RWPE2 (cell line): ENCODE results near the gene LEP.
A peak's percentile ranks its signal among the peaks of the same experiment; 100 is the strongest.

ENCODE experiments used
- ATAC-seq: fragments of 200-7000 bp; cut with Tn5 transposase; 3 replicates; pipeline ENCODE4 v1.9.1; 2021; ENCODE audit warnings: low read depth
- DNase-seq: peaks from one replicate; pipeline ENCODE4 v3.0.0-alpha.2; 2020; ENCODE audit warnings: low spot score
- H3K27ac ChIP-seq: fragments of 450-650 bp; 2 replicates; pipeline ENCODE4 v1.5.1; 2017; ENCODE audit warnings: mild to moderate bottlenecking; ENCODE audit not compliant: poor library complexity, severe bottlenecking
- H3K27me3 ChIP-seq: fragments of 250-450 bp; sonication (Bioruptor Pico); 2 replicates; pipeline ENCODE4 v1.5.1; 2021; ENCODE audit warnings: mild to moderate bottlenecking, moderate library complexity; ENCODE audit not compliant: insufficient read depth, poor library complexity, severe bottlenecking
- H3K36me3 ChIP-seq: fragments of 250-450 bp; sonication (Bioruptor Pico); 2 replicates; pipeline ENCODE4 v1.5.1; 2020; ENCODE audit warnings: low read depth, mild to moderate bottlenecking, moderate library complexity
- H3K4me1 ChIP-seq: fragments of 250-450 bp; sonication (Bioruptor Pico); 2 replicates; pipeline ENCODE4 v1.5.1; 2021; ENCODE audit warnings: mild to moderate bottlenecking, moderate library complexity; ENCODE audit not compliant: insufficient read depth, poor library complexity, severe bottlenecking
- H3K4me3 ChIP-seq: fragments of 250-450 bp; sonication (Bioruptor Pico); 2 replicates; pipeline ENCODE4 v1.5.1; 2021; ENCODE audit warnings: mild to moderate bottlenecking, moderate library complexity; ENCODE audit not compliant: severe bottlenecking
- H3K9me3 ChIP-seq: fragments of 250-450 bp; sonication (Bioruptor Pico); 2 replicates; pipeline ENCODE4 v1.5.1; 2021; ENCODE audit warnings: mild to moderate bottlenecking, moderate library complexity; ENCODE audit not compliant: severe bottlenecking
- CTCF ChIP-seq: fragments of 450-650 bp; IDR thresholded peaks from one replicate; pipeline ENCODE4 v1.5.1; 2017; ENCODE audit warnings: mild to moderate bottlenecking, moderate library complexity; ENCODE audit not compliant: poor library complexity, severe bottlenecking

Gene LEP

GRCh38 chr7:128274246-128274883 lies 33.3 kb downstream of the LEP start:
- no peak overlapping the region for H3K27ac ChIP-seq
- no peak for TF ChIP-seq CTCF
- no peak overlapping the region for H3K4me3 ChIP-seq
- DNase-seq: peak; percentile 20
- no peaks in the 10 kb centered on the region for H3K4me1 ChIP-seq
- ATAC-seq: no peak
- no peaks in the 10 kb centered on the region for H3K27me3 ChIP-seq
- no peaks in the 10 kb centered on the region for H3K36me3 ChIP-seq
- no peaks in the 10 kb centered on the region for H3K9me3 ChIP-seq

- no peak overlapping the region for H3K4me3 ChIP-seq
- TF ChIP-seq CTCF: no peak
These were observed 34.0 kb downstream of the LEP start for GRCh38 chr7:128274884-128275603.

GRCh38 chr7:128275681-128276080 lies 34.6 kb downstream of the LEP start:
- Histone ChIP-seq H3K9me3 (no peaks in the 10 kb centered on the region), H3K27me3 (no peaks in the 10 kb centered on the region), H3K36me3 (no peaks in the 10 kb centered on the region), H3K4me1 (no peaks in the 10 kb centered on the region), H3K27ac (no peak overlapping the region), H3K4me3 (no peak overlapping the region)
- no peak for ATAC-seq
- peak; percentile 35 for DNase-seq
- no peak for TF ChIP-seq CTCF

More at GRCh38 chr7:128274884-128275603, 34.0 kb downstream of the LEP start:
- H3K9me3 ChIP-seq: no peaks in the 10 kb centered on the region
- peak; percentile 12 for DNase-seq
- no peaks in the 10 kb centered on the region for H3K27me3 ChIP-seq
- H3K27ac ChIP-seq: no peak overlapping the region
- no peaks in the 10 kb centered on the region for H3K4me1 ChIP-seq
- no peak for ATAC-seq
- no peaks in the 10 kb centered on the region for H3K36me3 ChIP-seq

- DNase-seq: no peak
- TF ChIP-seq CTCF: no peak
- H3K27ac ChIP-seq: no peak overlapping the region
- H3K36me3 ChIP-seq: no peaks in the 10 kb centered on the region
- H3K4me1 ChIP-seq: no peaks in the 10 kb centered on the region
- ATAC-seq: no peak
- no peaks in the 10 kb centered on the region for H3K27me3 ChIP-seq
- H3K4me3 ChIP-seq: no peak overlapping the region
- no peaks in the 10 kb centered on the region for H3K9me3 ChIP-seq
These were observed 37.3 kb downstream of the LEP start for GRCh38 chr7:128278366-128278765.
